HG03378 (cell line): ENCODE results near the gene FBXO2.

Source experiments
- ATAC-seq: cut with Tn5 transposase; IDR thresholded peaks from one replicate; pipeline ENCODE4 v1.9.1; 2021; ENCODE audit warnings: mild to moderate bottlenecking, moderate library complexity; ENCODE audit not compliant: unreplicated experiment

Gene FBXO2

DNA sequence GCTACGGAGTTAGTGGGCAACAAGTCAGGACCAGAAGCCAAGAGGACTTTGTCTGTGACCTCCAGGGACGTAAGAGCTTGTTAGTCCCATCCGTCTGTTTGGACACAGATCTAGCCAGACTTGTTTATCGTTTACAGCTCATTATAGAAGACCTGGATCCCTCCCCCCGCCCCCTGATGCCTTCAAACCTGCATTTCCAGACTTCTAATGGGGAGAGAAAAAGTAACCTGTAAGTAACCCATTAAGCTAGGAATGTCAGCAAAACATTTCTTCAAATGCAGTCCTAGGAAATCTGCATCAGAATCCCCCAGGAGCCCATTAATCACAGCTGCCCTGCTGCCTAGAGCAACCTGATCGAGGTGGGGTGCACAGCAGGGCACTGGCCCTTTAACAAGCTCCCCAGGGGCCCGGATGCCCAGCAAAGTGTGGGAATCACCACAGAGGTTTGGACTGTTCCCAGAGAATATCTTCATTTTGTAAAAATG, 28.1 kb upstream of the FBXO2 start:
- ATAC-seq, result no peak

GRCh38 chr1:11681071-11681771, 27.0 kb upstream of the FBXO2 start, which contains the start of gene MAD2L2:
MAD2L2 (minus strand) TSS chr1:11681148; CDS start chr1:11680601, 547 bp downstream.
- ATAC-seq, result peak; percentile 42

DNA sequence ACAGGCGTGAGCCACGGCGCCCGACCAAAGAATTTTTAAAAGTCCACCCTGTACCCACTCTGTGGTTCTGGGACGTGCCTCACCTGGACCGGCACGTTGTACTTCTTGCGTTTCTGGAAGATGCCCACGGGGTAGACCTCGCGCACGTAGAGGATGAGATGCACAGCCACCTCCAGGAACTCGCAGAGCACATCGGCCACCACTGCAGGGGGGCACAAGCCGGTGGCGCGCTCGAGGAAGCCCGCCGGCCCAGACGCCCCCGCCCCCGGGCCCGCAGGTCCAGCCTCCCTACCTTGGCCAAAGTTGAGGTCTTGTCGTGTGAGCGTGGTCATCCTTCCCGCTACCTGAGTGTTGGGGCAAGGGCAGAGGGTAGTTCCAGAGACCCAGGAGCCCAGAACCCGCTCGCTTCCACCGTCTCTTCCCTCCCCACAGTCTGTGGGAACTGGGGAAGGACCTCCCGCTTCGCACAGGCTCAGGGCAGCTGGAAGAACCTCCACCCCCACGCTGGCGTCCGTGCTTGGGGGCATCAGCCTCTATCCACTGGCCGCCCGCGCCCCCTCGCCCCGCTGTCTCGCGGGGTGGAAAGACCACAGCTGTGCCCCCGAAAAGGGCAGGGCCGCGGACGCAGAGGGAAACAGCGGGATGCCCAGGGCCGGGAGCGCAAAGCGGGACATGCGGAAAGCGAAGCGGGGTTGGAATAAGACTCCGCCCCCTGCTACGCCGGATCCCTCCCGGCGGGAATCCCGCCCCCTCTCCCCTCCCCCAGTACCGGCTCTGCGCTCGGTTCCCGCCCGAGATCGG, 26.2 kb upstream of the FBXO2 start:
- ATAC-seq, result peak; percentile 25

DNA sequence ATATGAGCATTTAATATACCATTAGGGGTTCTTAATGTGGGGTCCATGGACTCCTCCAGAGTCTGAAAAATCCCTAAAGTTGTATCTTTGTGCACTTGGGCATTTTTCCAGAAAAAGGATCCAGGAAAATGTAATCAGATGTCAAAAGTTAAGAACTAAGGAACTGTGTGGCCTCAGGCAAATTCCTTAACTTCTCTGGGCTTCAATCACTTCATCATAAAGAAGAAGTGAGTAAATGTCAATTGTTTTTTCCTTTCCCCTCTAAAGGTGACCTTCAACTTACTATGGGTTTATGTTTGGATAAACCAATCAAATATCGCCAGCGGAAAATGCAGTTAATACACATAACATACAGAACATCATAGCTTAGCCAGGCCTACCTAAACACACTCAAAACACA, 24.2 kb upstream of the FBXO2 start:
- ATAC-seq, result no peak

DNA sequence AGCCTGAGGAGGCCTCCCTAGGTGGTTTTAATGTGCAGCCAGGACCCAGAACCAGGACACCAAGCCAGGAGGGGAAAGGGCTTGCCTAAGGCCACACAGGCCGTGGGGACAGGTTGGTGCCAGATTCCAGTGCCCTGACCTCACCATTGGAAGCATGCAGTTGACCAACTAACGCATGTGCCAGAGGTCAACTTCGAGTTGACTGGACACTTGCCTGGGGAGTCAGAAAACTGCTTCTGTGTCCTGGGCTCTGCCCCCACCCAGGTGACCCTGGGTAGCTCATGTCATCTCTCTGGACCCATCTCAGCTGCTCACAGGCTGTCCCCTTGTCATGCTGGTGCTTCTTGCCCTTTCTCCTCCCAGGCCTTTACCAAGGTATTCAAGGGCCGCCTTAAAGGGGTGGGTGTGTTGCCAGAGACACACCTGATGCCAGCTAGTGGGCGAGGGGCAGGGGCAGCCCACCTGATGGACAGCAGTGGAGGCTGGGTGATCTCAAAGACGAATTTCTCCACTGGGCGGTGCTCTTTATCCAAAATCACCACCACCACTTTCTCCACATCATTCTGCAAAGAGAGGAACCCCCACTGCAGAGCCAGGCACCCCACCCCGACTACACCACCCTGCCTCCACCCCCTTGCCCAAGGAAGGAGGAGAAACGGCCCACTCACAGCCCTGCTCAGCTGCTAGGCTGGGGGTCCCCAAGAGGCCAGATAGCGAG, 22.3 kb upstream of the FBXO2 start:
- no peak for ATAC-seq

DNA sequence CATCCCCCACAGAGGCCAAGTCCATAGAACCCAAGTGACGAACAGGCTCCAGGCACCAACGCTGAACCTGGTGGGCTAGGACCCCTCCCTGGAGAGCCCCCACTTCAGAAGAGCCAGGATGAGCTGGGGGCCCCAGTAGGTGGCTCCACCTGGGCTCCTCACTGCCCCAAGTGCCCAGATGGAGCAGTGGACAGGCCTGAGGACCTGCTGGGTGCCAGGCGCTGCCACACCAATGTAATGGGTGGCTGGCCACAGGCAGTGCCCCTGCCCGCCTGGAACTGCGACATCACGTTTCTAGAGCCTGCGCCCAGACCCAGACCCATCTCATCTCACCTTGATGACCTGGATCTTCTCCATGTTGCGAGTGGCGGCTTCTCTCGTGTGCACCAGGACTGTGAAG, 21.1 kb upstream of the FBXO2 start:
- no peak for ATAC-seq

- no peak for ATAC-seq
These were observed 20.3 kb upstream of the FBXO2 start for GRCh38 chr1:11674488-11674887.

DNA sequence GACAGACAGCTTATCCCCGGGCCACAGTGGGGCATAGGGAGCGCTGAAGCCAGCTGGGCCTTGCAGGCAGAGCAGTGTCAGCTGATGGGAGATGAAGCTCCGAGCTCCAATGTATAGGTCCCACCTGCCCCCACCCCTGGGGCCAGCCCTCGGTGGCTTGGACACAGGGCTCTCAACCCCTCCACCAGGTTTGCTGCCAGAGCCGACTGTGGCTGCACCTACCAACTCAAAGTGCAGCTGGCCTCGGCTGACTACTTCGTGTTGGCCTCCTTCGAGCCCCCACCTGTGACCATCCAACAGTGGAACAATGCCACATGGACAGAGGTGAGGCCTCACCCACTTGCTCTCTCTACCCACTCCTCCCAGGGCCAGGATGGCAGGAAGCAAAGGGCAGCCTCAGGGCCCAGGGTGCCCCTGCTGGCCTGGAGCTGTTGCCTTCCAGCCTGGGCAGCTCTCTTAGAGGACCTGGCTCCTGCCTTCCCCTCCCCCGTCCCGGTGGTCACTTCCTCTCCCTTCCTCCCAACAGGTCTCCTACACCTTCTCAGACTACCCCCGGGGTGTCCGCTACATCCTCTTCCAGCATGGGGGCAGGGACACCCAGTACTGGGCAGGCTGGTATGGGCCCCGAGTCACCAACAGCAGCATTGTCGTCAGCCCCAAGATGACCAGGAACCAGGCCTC, 19.0 kb upstream of the FBXO2 start:
- ATAC-seq, result no peak

DNA sequence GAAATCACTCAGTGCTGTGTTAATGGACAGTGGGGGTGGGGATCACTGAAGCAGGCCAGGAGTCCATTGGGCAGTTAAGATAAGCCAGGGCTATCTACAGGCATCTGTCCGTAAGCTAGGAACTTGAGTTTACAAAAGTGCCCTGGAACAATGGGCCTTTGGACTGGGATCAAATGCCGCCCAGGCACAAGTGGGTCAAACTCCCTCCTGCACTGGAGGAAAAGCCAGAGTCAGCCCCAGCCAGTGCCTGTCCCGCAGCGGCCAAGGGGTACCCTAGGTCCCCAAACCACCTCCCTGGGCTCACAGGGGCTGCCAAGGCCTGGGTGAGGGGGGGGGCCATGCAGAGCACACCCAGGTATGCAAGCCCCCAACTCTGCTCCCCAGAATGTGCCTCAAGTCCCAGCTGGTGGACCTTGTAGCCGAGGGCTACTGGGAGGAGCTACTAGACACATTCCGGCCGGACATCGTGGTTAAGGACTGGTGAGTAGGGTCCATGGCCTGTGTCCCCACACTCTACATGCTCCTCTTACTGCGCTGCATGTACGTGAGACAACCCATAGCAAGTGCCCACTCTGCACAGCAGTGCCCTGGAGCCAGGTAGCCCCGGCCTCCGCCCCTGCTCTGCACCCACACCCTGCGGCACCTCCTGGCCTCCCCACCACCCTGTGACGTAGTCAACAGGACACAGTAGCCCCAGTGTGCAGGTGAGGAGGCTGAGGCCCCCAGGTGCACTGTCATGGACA, 17.5 kb upstream of the FBXO2 start:
- no peak for ATAC-seq

DNA sequence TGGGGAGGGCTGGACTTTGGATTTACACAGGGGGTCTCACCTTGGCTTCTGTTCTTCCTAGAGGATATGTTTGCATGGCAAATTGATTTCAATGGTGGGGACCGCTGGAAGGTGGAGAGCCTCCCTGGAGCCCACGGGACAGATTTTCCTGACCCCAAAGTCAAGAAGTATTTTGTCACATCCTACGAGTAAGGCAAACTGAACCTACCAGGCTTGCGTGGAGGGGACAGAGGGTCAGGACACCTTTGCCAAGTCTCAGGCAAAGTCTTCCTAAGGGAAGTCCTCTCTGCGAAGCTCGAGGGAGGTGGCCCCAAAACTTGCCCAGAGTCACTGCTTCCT, 16.9 kb upstream of the FBXO2 start:
- ATAC-seq, result no peak

DNA sequence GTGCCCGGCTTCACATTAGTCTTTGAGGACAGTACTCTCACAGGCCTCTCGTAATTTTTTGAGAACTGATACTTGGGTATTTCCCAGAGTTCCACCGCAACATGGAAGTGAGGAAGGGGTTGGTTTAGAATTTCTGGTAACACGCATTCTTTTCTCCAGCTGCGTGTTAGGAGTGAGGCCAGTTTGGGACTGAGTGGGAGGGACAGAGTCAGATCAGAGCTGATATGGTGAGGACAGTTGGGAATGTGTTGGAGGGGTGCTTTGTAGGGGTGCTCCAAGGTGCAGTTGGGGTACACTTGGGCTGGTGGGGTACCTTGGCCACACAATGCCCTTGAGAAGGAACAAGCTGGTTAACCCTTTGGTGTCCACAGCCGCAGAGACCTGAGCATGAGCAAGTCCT, 16.5 kb upstream of the FBXO2 start:
- ATAC-seq, result no peak

GRCh38 chr1:11668516-11668915, 14.3 kb upstream of the FBXO2 start:
- ATAC-seq, result no peak

GRCh38 chr1:11664336-11665065, 10.3 kb upstream of the FBXO2 start:
- ATAC-seq, result no peak

DNA sequence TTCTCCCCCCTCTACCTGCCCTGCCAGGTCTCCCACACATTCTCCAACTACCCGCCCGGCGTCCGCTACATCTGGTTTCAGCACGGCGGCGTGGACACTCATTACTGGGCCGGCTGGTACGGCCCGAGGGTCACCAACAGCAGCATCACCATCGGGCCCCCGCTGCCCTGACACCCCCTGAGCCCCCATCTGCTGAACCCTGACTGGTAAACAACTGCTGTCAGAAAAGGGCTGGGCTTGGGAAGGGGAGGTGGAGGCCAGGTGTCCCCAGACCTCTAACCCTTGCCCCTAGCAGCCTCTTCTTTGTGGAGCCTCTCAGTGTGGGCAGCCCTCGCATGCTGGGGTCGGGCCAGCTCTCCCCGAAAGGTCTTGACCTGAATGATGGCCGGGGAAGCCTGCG, 6.9 kb upstream of the FBXO2 start:
- ATAC-seq, result no peak

DNA sequence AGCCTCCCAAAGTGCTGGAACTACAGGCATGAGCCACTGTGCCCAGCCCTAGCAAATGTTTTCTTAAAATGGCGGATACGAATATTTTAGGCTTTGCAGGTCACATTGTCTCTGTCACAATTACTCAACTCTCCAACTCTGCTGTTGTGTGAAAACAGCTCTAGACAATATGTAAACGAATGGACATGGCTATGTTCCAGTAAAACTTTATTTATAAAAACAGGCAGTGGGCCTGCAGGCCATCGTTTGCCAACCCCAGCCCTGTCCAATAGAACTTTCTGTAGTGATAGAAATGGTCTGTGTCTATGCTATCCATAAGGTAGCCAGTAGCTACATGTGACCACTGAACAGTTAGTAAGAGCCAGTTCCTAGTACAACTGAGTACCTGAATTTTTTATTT, 5.5 kb upstream of the FBXO2 start:
- no peak for ATAC-seq

DNA sequence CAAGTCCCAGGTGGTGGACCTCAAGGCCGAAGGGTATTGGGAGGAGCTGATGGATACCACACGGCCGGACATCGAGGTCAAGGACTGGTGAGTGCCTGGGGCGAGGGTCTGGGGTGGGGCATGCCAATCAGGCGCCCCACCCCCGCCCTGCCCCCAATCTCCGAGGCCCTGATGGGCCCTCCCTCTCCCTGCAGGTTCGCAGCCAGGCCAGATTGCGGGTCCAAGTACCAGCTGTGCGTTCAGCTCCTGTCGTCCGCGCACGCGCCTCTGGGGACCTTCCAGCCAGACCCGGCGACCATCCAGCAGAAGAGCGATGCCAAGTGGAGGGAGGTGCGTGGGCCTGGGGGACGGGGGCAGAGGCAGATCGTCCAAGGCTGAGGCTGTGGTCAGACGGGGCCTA, 4.3 kb upstream of the FBXO2 start:
- ATAC-seq, result no peak

DNA sequence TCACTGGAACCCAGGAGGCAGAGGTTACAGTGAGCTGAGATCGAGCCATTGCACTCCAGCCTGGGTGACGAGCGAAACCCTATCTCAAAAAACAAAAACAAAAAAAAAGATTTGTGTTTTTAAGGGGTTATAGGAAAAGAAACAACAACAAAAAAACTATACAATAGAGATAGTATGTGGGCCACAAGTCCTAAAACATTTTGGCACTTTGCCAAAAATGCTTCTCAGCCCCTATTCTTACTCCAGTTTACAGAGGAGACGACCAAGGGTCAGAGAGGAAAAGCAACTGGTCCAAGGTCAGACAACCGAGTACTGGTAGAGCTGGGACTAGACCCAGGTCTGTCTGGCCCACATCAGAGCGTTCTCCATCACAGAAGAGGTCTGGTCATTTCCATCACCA, 3.4 kb upstream of the FBXO2 start:
- no peak for ATAC-seq

DNA sequence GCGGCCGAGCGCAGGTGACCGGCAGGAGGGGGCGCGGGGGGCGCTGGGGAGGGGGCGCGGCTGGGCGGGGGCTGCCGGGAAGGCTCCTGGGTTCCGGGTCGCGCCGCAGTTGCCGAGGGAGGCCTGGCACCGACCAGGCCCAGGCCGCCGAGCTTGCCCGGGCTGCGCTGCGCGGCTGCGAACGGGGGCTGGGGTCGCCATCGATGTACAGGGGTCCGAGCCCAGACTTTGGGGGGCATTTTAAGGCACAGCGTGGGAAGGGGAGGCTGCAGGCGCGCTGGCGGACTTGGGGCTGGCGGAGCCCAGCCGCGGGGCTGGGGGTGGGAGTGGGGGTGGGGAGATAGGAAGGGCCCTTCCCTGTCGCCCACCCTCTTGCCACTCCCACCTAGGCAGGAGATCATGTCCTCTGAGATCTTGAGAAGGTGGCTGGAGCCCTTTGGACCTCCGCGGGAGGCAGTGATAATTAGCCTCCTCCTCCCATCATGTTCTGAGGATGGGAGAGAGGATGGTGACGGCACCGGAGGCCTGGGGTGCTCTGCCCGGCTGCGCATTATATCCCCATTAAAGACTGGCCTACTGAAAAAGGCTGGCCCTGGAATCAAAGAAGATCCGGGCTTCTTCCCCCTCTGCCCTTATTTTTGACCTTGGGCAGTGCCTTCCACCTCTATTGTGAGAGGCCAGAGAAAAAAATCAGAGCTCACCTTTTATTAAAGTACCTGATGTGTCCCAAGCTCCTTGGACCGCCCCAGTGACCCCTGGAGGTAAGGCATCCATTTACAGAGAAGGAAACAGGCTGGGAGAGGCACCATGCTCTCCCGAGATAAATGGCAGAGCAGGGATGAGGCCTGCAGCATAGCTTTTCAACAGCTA, 945 bp upstream of the FBXO2 start:
- no peak for ATAC-seq

DNA sequence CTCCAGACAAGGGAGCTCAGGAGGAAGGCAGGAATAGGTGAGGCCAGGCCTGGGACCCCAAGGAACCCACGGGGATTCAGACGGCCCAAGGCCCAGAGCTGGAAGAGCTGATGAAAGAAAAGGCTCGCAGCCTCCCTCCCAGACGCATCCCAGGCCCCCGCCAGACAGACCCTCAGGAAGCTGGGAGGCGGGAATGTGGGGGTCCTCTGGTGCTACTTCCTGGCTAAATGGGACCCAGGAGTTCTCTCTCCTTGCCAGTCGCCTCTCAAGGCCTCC, 430 bp downstream of the FBXO2 start:
- no peak for ATAC-seq
